ENCODE data around the gene GJA1.

- TF ChIP-seq, protein P1, sequence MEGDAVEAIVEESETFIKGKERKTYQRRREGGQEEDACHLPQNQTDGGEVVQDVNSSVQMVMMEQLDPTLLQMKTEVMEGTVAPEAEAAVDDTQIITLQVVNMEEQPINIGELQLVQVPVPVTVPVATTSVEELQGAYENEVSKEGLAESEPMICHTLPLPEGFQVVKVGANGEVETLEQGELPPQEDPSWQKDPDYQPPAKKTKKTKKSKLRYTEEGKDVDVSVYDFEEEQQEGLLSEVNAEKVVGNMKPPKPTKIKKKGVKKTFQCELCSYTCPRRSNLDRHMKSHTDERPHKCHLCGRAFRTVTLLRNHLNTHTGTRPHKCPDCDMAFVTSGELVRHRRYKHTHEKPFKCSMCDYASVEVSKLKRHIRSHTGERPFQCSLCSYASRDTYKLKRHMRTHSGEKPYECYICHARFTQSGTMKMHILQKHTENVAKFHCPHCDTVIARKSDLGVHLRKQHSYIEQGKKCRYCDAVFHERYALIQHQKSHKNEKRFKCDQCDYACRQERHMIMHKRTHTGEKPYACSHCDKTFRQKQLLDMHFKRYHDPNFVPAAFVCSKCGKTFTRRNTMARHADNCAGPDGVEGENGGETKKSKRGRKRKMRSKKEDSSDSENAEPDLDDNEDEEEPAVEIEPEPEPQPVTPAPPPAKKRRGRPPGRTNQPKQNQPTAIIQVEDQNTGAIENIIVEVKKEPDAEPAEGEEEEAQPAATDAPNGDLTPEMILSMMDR (IDR thresholded peaks at IDR 0.05; ENCODE audit: borderline replicate concordance, extremely low read depth, low read length, poor library complexity, severe bottlenecking): no peak
- no peak for TF ChIP-seq EZH2 (IDR thresholded peaks at IDR 0.05; ENCODE audit: borderline replicate concordance, low read depth, low read length, severe bottlenecking)
These were observed 44.1 kb downstream of the GJA1 start for GRCh38 chr6:121479486-121480098.

Data from DND-41 (cell line).